Dendritic cell treated with granulocyte-macrophage colony-stimulating factor and Interleukin-4, amounts not matched to agents 40 ng/mL and 50 ng/mL, for 4 days (primary cell): ENCODE results near the gene TUBGCP4.
"Not testable (repeated sequence)": the region's sequence is repeated elsewhere in the genome, so short reads cannot be mapped to it uniquely, and the experiment has no call there.

Experiments
- H3K27ac Mint-ChIP-seq: one replicate; pipeline ENCODE4 v1.8.0; 2022; ENCODE audit warnings: mild to moderate bottlenecking, mixed read lengths
- H3K27me3 Mint-ChIP-seq: one replicate; pipeline ENCODE4 v1.8.0; 2022; ENCODE audit warnings: mild to moderate bottlenecking, mixed read lengths
- H3K36me3 Mint-ChIP-seq: one replicate; pipeline ENCODE4 v1.8.0; 2022; ENCODE audit warnings: low read depth, mixed read lengths
- H3K4me1 Mint-ChIP-seq: one replicate; pipeline ENCODE4 v1.8.0; 2022; ENCODE audit warnings: low read depth, mixed read lengths
- H3K4me3 Mint-ChIP-seq: one replicate; pipeline ENCODE4 v1.8.0; 2022; ENCODE audit warnings: mild to moderate bottlenecking, moderate library complexity, mixed read lengths
- H3K9me3 Mint-ChIP-seq: one replicate; pipeline ENCODE4 v1.8.0; 2022; ENCODE audit warnings: mixed read lengths
- intact Hi-C: fragments of 100-400 bp; cut with micrococcal nuclease; formaldehyde crosslinking; loops from one replicate; pipeline ENCODE4 v1.15.0; 2022

Gene TUBGCP4

DNA sequence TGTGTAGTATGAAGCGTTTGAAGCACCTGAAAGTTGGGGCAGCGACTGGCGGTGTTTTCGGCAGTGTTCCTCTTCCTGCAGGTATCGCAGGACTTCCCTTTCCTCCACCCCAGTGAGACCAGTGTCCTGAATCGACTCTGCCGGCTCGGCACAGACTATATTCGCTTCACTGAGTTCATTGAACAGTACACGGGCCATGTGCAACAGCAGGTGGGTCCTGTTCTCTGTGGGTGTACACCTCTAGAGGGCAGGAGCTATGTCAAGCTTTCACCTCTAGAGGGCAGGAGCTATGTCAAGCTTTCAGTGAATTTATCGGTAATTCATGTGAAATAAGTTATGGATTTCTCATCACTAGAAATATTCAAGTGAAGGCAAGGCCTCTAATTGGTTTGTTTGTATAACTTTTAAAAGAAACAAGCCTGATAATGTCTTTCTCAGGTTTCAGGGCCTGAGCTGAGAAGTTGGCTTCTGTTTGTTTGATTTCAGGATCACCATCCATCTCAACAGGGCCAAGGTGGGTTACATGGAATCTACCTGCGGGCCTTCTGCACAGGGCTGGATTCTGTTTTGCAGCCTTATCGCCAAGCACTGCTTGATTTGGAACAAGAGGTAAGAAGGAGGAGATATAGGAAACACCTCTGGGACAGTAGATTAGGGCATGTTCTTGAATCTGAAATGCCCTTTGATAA lies 5.3 kb downstream of the TUBGCP4 start:
- intact Hi-C loops = no loop called here
- no peak overlapping the region for H3K27ac Mint-ChIP-seq
- H3K36me3 Mint-ChIP-seq = peaks cover 43% of the 10 kb centered on the region
- H3K9me3 Mint-ChIP-seq = no peaks in the 10 kb centered on the region
- peaks cover 17% of the 10 kb centered on the region for H3K4me1 Mint-ChIP-seq
- H3K27me3 Mint-ChIP-seq = no peaks in the 10 kb centered on the region
- no peak overlapping the region for H3K4me3 Mint-ChIP-seq

DNA sequence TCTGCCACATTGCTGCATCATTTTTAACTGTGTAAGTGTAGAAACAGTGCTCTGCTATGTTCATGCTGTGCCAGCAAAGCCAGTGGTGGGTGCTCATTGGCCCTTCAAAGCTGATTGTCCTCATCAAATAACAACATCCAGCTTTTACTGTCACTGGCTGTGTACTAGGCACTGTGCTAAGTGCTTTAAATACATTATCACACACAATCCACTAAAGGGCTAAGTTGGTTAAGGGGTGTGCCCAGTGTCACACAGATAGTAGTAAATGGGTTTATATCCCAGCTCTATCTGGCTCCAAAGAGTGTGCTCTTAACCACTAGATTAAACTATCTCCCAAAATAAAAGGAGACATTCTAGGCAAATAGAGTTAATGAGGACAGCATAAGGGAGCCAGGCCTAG lies 7.7 kb downstream of the TUBGCP4 start:
- Mint-ChIP-seq H3K9me3 (no peaks in the 10 kb centered on the region), H3K4me3 (no peak overlapping the region), H3K27ac (no peak overlapping the region), H3K36me3 (peaks cover 59% of the 10 kb centered on the region), H3K4me1 (no peaks in the 10 kb centered on the region), H3K27me3 (no peaks in the 10 kb centered on the region)
- intact Hi-C loops = no loop called here

DNA sequence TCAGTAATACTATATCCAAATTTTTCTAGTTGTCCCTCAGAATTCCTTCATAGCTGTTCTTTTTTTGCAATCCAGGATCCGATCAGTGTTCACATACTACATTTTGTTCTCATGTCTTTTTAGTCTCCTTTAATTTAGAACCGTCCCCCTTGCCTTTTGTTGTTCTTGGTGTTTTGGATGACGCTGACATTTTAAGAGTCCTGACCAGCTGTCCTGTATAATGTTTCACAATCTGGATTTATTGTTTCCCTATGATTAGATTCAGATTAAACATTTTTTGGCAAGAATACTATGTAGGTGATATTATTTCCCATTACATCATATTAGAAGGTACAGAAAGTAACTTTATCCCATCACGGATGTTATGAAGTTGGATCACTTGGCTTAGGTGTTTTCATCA lies 11.4 kb downstream of the TUBGCP4 start:
- Mint-ChIP-seq H3K4me3 (no peak overlapping the region), H3K9me3 (no peaks in the 10 kb centered on the region), H3K36me3 (peaks cover 84% of the 10 kb centered on the region), H3K27me3 (no peaks in the 10 kb centered on the region), H3K4me1 (no peaks in the 10 kb centered on the region), H3K27ac (no peak overlapping the region)
- intact Hi-C loops = no loop called here

DNA sequence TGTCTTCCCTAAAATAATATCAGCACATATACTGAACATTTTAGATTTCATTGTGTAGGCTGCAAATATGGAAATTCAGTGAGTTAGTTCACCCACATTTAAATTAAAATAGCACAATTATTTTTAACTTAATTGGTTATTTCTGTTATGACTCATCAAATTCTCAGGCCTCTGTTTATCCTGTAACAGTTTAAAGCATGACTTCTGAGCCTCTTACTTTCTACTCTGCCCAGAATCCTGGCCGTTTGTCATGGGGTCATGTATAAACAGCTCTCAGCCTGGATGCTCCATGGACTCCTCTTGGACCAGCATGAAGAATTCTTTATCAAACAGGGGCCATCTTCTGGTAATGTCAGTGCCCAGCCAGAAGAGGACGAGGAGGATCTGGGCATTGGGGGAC lies 12.2 kb downstream of the TUBGCP4 start:
- intact Hi-C loops = no loop called here
- no peak overlapping the region for H3K4me3 Mint-ChIP-seq
- peaks cover 84% of the 10 kb centered on the region for H3K36me3 Mint-ChIP-seq

DNA sequence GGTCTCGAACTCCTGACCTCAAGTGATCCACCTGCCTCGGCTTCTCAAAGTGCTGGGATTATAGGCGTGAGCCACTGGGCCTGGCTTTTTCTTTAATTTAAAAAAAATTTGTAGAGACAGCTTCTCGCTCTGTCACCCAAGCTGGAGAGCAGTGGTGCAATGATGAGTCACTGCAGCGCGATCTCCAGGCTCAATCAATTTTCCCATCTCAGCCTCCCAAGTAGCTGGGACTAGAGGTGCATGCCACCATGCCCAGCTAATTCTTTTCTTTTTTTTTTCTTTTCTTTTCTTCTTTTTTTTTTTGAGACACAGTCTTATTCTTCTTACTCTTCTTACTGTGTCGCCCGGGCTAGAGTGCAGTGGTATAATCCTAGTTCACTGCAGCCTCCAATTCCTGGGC lies 19.8 kb downstream of the TUBGCP4 start:
- no peak overlapping the region for H3K4me3 Mint-ChIP-seq
- H3K4me1 Mint-ChIP-seq = no peaks in the 10 kb centered on the region
- peaks cover 84% of the 10 kb centered on the region for H3K36me3 Mint-ChIP-seq
- H3K9me3 Mint-ChIP-seq = no peaks in the 10 kb centered on the region
- H3K27ac Mint-ChIP-seq = no peak overlapping the region
- no peaks in the 10 kb centered on the region for H3K27me3 Mint-ChIP-seq
- intact Hi-C loops = no loop called here

More for the DNA sequence above, 12.2 kb downstream of the TUBGCP4 start:
- Mint-ChIP-seq H3K9me3 (no peaks in the 10 kb centered on the region), H3K4me1 (no peaks in the 10 kb centered on the region), H3K27ac (no peak overlapping the region), H3K27me3 (no peaks in the 10 kb centered on the region)

DNA sequence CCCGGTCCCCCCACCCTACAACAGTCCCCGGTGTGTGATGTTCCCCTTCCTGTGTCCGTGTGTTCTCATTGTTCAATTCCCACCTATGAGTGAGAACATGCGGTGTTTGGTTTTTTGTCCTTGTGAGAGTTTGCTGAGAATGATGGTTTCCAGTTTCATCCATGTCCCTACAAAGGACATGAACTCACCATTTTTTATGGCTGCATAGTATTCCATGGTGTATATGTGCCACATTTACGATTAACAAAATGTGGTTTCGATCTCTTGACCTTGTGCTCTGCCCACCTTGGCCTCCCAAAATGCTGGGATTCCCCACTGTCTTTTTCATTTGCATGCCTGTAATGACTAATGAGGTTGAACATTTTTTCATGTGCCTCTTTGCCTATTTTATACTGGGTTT lies 22.7 kb downstream of the TUBGCP4 start:
- H3K27me3 Mint-ChIP-seq, intact Hi-C loops: not testable (repeated sequence)
- H3K36me3 Mint-ChIP-seq = peaks cover 86% of the 10 kb centered on the region

DNA sequence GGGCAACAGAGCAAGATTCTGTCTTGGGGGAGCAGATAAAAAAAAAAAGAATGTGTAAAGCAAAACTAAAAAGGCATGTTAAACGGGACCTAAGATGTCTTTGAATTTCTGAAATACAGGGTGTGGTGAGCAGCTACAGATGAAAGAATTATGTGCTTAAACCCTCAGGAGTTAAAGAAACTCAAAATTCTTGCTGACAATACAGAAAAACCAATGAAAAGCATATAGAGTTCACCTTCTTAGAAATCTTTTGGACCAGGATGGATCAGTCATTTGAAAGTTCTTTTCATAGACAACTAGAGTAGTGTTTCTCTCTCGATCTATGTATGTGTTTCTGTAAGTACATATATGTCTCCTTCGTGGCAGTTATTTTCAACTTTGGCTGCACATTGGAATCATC lies 31.4 kb downstream of the TUBGCP4 start:
- Mint-ChIP-seq H3K9me3 (no peaks in the 10 kb centered on the region), H3K36me3 (peaks cover 98% of the 10 kb centered on the region), H3K27me3 (no peaks in the 10 kb centered on the region), H3K4me3 (no peak overlapping the region), H3K4me1 (peaks cover 8% of the 10 kb centered on the region), H3K27ac (no peak overlapping the region)
- intact Hi-C loops = no loop called here

More for the DNA sequence above, 22.7 kb downstream of the TUBGCP4 start:
- not testable (repeated sequence) for H3K9me3 Mint-ChIP-seq, H3K27ac Mint-ChIP-seq, H3K4me3 Mint-ChIP-seq, H3K4me1 Mint-ChIP-seq

DNA sequence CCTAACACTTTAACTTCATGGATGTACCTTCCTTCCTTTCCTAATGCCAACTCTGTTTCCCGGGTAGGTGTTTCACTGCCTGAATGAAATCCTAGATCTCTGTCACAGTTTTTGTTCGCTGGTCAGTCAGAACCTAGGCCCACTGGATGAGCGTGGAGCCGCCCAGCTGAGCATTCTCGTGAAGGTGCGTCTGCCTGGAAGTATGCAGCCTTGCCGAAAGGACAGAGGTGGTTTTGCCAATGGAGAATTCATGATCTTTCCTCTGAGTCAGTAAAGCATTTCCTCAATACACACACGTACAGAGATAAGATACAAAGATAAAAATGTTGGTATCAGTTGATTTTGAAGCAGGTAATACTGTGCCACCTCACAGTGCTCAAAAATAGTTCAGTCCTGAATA lies 32.7 kb downstream of the TUBGCP4 start:
- H3K4me3 Mint-ChIP-seq = no peak overlapping the region
- H3K27ac Mint-ChIP-seq = no peak overlapping the region
- H3K36me3 Mint-ChIP-seq = peaks cover 99% of the 10 kb centered on the region
- H3K4me1 Mint-ChIP-seq = peaks cover 8% of the 10 kb centered on the region
- no peaks in the 10 kb centered on the region for H3K27me3 Mint-ChIP-seq
- intact Hi-C loops = no loop called here
- no peaks in the 10 kb centered on the region for H3K9me3 Mint-ChIP-seq

DNA sequence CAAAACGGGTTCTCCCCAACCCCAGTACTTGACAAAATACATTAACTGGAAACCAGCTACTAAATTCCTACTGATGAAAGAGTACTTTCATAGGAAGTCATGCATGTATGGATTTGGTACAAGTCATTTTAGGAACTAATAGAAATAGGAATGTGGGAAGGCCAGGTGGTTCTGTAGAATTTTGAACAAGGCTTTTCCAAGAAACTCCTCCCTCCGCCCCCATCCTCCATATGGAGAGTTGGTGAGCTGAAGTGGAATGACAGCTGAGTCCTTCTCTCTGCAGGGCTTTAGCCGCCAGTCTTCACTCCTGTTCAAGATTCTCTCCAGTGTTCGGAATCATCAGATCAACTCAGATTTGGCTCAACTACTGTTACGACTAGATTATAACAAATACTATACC lies 33.2 kb downstream of the TUBGCP4 start:
- Mint-ChIP-seq H3K4me1 (peaks cover 10% of the 10 kb centered on the region), H3K9me3 (no peaks in the 10 kb centered on the region), H3K27ac (no peak overlapping the region), H3K27me3 (no peaks in the 10 kb centered on the region), H3K4me3 (no peak overlapping the region), H3K36me3 (peaks cover 99% of the 10 kb centered on the region)
- intact Hi-C loops = no loop called here

DNA sequence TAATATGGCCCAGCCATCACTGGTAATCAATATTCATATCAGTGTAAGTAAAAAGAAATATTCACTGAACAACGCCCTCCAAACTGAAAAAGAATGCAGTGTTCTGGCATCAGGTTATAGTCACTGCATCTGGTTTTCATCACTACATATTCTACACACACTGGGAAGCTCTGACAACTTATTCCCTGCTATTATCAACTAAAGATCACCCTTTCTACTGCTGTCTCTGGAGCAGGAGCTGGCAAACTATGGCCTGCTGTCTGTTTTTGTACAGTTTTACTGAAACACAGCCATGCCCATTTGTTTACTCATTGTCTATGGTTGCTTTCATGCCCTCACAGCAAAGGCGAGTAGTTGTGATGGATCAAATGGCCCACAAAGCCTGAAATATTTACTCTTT lies 35.3 kb downstream of the TUBGCP4 start:
- H3K27ac Mint-ChIP-seq = no peak overlapping the region
- peaks cover 91% of the 10 kb centered on the region for H3K36me3 Mint-ChIP-seq
- H3K4me3 Mint-ChIP-seq = no peak overlapping the region
- H3K9me3 Mint-ChIP-seq = no peaks in the 10 kb centered on the region
- intact Hi-C loops = no loop called here
- H3K27me3 Mint-ChIP-seq = no peaks in the 10 kb centered on the region
- H3K4me1 Mint-ChIP-seq = peaks cover 14% of the 10 kb centered on the region

DNA sequence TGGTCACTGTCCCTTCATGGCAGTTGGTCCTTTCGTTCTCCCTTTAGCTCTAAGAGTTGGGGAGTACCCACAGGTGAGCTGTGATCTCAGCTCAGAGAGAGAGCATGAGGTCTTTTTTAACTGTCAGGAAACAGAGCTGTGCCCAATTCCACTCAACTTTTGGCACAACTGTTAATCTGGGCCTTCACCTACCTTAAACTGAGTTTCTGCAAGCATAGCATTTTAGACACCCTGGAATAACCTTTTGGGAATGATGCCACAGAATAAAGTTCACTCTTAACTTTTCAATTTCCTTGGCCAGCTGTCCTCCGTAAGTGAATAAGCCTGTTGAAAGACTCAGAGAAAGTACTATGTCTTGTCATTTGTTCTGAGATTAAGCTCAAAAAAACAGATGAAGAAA lies 35.9 kb downstream of the TUBGCP4 start:
- H3K4me3 Mint-ChIP-seq = no peak overlapping the region
- no peaks in the 10 kb centered on the region for H3K9me3 Mint-ChIP-seq
- peaks cover 14% of the 10 kb centered on the region for H3K4me1 Mint-ChIP-seq
- H3K27ac Mint-ChIP-seq = no peak overlapping the region
- H3K36me3 Mint-ChIP-seq = peaks cover 88% of the 10 kb centered on the region
- no peaks in the 10 kb centered on the region for H3K27me3 Mint-ChIP-seq
- intact Hi-C loops = no loop called here

DNA sequence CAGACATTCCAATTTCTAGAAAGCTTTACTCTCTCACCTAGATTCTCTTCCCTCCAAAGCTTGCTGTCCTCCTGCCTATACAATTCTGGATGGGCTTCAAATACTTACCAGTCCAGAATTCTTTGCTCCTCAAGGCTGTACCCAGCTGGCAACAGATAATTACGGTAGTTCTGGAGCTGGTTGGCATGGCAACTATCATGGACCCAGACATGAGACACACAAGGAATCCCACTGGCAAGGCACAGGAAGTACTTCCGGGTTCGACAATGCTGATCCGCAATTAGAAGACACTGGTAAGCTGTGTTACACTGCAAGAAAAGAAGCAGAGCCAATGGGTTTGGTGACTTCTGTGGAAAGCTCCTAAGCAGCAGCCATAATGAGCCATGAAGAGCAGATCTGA lies 37.9 kb downstream of the TUBGCP4 start:
- Mint-ChIP-seq H3K27me3 (no peaks in the 10 kb centered on the region), H3K27ac (no peak overlapping the region), H3K36me3 (peaks cover 88% of the 10 kb centered on the region), H3K4me3 (no peak overlapping the region), H3K4me1 (peaks cover 13% of the 10 kb centered on the region), H3K9me3 (no peaks in the 10 kb centered on the region)
- intact Hi-C loops = no loop called here

DNA sequence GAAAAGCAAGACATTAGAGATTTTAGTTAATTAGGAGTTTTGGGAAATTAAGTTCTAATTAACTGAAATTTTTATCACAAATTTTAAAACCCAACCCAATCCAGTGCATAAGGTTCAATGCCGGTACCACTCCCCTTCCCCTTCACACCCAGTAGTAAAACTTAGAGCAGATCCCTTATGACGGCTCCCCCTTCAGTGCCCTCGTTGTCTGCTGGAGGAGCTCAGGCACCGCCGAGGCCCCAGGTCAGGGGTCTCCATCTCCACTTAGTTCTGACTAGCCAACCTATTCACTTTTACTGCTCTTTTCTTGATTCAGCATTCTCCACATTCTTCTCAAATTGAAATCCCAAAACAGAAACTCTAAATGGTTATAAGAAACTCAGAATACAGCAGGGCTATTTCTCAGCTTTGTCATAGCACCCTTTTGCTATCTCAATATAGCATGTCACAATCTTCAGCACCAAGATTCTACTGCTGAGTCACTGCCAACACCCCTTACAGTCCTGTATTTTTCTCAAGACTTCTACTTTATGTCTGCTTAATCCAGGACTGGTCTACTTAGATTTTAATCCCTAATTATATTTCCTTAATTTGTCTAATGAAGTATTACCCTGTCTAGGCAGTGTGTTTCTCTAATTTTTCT lies 39.8 kb downstream of the TUBGCP4 start:
- Mint-ChIP-seq H3K27ac (no peak overlapping the region), H3K4me3 (no peak overlapping the region), H3K36me3 (peaks cover 87% of the 10 kb centered on the region), H3K9me3 (no peaks in the 10 kb centered on the region), H3K27me3 (no peaks in the 10 kb centered on the region), H3K4me1 (peaks cover 7% of the 10 kb centered on the region)
- intact Hi-C loops = no loop called here

DNA sequence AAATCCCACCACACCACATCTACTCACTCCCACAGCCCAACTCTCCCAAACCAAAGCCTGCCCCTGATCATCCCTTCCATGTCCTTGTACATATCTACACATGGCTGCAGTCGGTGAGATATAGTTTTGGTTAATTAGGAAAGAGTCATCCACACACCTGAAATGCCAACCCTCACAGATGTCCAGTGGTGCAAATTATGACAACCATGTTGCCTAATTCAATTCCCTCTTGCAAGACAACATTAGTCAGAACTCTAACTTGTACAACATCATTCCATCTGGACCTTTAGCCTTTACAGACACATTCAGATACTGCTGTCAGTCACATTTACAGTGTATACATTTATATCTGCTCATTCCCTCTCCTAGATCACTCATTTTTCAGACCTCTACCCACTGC lies 41.2 kb downstream of the TUBGCP4 start:
- Mint-ChIP-seq H3K27ac (no peak overlapping the region), H3K27me3 (no peaks in the 10 kb centered on the region), H3K4me3 (no peak overlapping the region), H3K4me1 (peaks cover 7% of the 10 kb centered on the region), H3K9me3 (no peaks in the 10 kb centered on the region), H3K36me3 (peaks cover 77% of the 10 kb centered on the region)
- intact Hi-C loops = no loop called here

DNA sequence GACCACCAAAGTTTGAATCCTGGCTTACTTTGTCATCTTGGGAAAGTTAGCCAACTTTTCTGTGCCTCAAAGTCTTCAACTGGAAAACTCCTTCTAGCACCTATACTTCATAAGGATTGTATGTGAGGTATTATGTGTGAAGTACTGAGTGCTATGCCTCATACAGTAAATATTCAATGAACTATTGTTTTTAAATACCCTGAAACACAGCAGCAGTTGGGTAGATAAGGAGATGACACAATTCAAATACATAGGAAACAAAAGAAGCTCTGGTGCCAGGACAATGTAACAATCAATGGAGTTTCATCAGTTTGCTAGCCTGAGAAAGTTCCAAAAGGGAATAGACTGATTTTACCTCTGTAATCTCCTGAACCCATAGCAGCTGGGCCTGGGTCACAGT lies 43.3 kb downstream of the TUBGCP4 start:
- H3K36me3 Mint-ChIP-seq = peaks cover 56% of the 10 kb centered on the region
- no peak overlapping the region for H3K27ac Mint-ChIP-seq
- no peak overlapping the region for H3K4me3 Mint-ChIP-seq

More for the DNA sequence above, 43.3 kb downstream of the TUBGCP4 start:
- intact Hi-C loops = no loop called here
- Mint-ChIP-seq H3K27me3 (no peaks in the 10 kb centered on the region), H3K4me1 (peaks cover 4% of the 10 kb centered on the region), H3K9me3 (no peaks in the 10 kb centered on the region)
